GM15510 (cell line): Measurements from ENCODE around the gene CXCR6.

Experiments used
- POLR2A ChIP-seq: IDR thresholded peaks from 3 replicates; pipeline ENCODE4 v1.6.1; 2011; ENCODE audit warnings: borderline replicate concordance; ENCODE audit not compliant: insufficient read length; ENCODE audit errors: extremely low read depth

CXCR6 gene

DNA sequence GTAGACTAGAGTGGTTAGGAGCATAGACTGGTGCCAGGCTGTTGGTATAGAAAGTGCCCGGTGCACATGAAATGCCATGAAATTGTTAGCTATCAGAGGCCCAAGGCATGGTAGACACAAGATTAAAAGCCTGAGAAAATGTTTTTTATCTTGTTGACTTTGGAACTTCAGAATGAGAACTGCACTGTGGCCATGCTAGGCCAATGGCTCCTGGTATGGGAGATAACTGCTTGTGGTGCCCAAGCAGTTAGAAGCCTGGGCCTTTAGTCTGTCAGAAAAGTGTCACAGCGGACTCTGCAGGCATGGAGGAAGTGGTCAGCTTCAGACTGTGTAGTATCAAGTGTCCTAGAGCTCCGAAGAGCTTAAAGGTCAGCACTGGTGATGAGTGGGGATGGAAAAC is 40.5 kb downstream of the CXCR6 start:
- TF ChIP-seq POLR2A: no peak

GRCh38 chr3:45984331-45985312 is 41.4 kb downstream of the CXCR6 start:
- TF ChIP-seq POLR2A: no peak

DNA sequence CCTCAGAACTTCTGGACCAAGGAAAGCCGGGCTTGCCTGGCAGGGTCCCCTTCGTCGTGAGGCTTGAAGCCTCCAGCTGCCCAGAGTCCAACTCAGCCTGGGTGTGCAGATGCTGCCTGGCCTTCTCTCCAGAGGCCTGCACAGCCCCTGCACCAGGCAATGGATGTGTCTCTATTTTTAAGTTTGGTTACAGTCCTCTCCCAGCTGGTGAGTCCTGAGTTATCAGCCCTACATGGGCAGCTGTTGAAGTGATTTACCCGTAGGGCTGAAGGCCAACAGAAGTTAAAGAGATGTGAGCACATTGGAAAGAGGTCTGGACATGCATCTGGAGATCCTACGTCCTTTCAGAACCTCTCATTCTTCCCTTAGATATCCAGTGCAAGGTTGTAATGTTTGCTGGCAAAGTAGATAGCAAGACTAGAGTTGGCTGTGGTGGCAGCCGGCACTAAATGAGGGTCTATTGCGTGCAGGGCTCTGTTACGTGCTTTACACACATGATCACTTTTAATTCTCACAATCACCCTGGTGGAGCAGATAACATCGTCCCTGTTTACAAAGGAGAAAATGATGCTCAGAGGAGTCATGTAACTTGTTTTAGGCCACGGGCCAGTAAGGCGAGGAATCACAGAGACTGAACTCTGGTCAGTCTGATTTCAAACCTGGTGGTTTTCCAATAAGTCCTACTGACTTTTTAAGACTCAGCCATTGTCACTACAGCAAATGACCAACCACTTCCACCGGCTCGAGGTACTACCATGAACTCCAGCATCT is 42.5 kb downstream of the CXCR6 start:
- TF ChIP-seq POLR2A: no peak

- no peak for TF ChIP-seq POLR2A
Measured at GRCh38 chr3:45986303-45986982, 43.2 kb downstream of the CXCR6 start.

- no peak for TF ChIP-seq POLR2A
Measured at GRCh38 chr3:45987368-45988291, 44.4 kb downstream of the CXCR6 start.

- TF ChIP-seq POLR2A: no peak
Measured at GRCh38 chr3:45988362-45988761, 45.1 kb downstream of the CXCR6 start.

- TF ChIP-seq POLR2A: no peak
Measured at GRCh38 chr3:45988804-45989203, 45.5 kb downstream of the CXCR6 start.

DNA sequence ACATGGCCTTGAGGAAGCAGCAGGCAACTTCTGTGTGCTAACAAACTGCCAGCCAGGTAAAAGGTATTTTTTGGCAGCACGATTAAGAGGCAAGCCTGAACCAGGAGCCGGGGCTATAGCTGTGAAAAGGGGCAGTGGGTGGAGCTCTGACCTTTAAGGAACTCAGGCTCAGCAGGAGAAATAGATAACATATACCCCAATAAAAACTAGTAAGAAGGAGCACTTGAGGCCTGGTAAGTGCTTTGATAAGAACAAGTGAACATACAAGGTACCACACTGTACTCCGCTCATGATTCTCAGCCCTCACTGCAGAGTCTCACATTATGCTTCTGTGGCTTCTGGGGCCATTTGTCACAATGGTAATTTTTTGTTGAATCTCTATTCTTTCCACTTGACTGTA is 46.9 kb downstream of the CXCR6 start:
- TF ChIP-seq POLR2A: no peak

DNA sequence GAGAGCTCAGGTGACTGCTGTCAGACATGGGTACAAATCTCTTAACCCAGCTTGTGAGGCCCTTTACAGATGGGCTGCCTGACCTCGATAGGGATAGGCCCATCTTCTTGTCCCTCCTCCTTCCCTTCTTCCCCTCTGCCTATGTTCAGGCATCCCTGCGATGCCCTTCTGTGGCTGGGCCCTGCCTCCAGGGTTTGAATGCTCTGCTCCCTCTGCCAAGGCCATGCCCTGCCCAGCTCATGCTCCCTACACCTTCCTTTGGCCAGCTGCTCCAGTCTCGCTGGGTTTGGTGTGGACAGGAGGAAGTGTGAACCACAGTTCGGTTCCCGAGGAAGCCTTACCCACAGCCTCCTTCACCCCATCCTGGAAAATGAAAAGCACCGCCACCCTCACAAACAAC is 48.1 kb downstream of the CXCR6 start:
- TF ChIP-seq POLR2A: no peak

GRCh38 chr3:45992133-45992729 is 49.0 kb downstream of the CXCR6 start:
- no peak for TF ChIP-seq POLR2A

DNA sequence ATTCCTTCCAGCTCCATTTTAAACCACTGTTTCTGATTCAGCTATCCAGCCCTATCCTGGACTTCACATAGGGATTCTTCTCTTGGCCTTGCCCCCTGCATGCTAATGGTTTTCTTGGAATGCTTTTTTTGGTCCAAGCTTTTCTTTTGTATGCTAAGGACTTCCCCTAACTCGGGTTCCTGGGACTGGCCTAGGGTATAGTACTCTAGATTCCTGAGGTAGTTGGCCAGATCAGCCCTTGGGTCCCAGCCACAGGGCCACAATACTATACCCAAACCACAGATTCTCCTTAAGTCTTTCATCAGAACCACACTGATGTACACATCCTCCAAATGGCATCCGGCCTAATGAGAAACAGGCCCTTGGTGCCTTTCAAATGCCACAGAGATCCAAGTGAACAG is 49.6 kb downstream of the CXCR6 start:
- no peak for TF ChIP-seq POLR2A

- no peak for TF ChIP-seq POLR2A
Measured at GRCh38 chr3:45993421-45994027, 50.3 kb downstream of the CXCR6 start.
